DOHH2 (cell line): ENCODE results near the gene SLMAP.

ENCODE experiments used
- H3F3A ChIP-seq: fragments of 200-600 bp; sonication (generic), shearing (Covaris generic); 2 replicates; pipeline ENCODE4 v1.6.0; 2016; ENCODE audit warnings: antibody characterized with exemption, mild to moderate bottlenecking; ENCODE audit not compliant: control insufficient read depth, insufficient read depth
- H3K27ac ChIP-seq: fragments of 200-600 bp; sonication (generic); 2 replicates; pipeline ENCODE4 v1.5.1; 2014; ENCODE audit warnings: low read depth, mild to moderate bottlenecking, low read length, moderate library complexity
- H3K27me3 ChIP-seq: fragments of 200-600 bp; sonication (generic); 2 replicates; pipeline ENCODE4 v1.6.1; 2014; ENCODE audit warnings: mild to moderate bottlenecking, low read length, mixed read lengths; ENCODE audit not compliant: control insufficient read depth
- H3K36me3 ChIP-seq: fragments of 200-600 bp; sonication (generic); 2 replicates; pipeline ENCODE4 v1.6.1; 2014; ENCODE audit warnings: mild to moderate bottlenecking, low read length, moderate library complexity, mixed read lengths; ENCODE audit not compliant: control insufficient read depth
- H3K4me1 ChIP-seq: fragments of 200-600 bp; sonication (generic); 2 replicates; pipeline ENCODE4 v1.6.1; 2014; ENCODE audit warnings: mild to moderate bottlenecking, low read length, mixed read lengths; ENCODE audit not compliant: control insufficient read depth
- H3K4me2 ChIP-seq: fragments of 200-600 bp; sonication (generic); 2 replicates; pipeline ENCODE4 v1.6.0; 2014; ENCODE audit warnings: mild to moderate bottlenecking, low read length, moderate library complexity
- H3K4me3 ChIP-seq: fragments of 200-600 bp; sonication (generic); 2 replicates; pipeline ENCODE4 v1.5.1; 2014; ENCODE audit warnings: mild to moderate bottlenecking, low read length, mixed read lengths
- H3K79me2 ChIP-seq: fragments of 200-600 bp; sonication (generic); 2 replicates; pipeline ENCODE4 v1.6.1; 2014; ENCODE audit warnings: mild to moderate bottlenecking, low read length, mixed read lengths; ENCODE audit not compliant: control insufficient read depth
- H3K9me2 ChIP-seq: fragments of 200-600 bp; sonication (generic); replicated peaks from 2 replicates; pipeline ENCODE4 v1.6.1; 2014; ENCODE audit warnings: mild to moderate bottlenecking, low read length, mixed read lengths; ENCODE audit not compliant: control insufficient read depth
- H3K9me3 ChIP-seq: fragments of 200-600 bp; sonication (generic); 2 replicates; pipeline ENCODE4 v1.6.1; 2014; ENCODE audit warnings: antibody characterized with exemption, low read length, mixed read lengths; ENCODE audit not compliant: control insufficient read depth, insufficient read depth
- H4K20me1 ChIP-seq: fragments of 200-600 bp; sonication (generic); 2 replicates; pipeline ENCODE4 v1.6.0; 2014; ENCODE audit warnings: low read depth, mild to moderate bottlenecking, antibody characterized with exemption, low read length, moderate library complexity; ENCODE audit not compliant: control insufficient read depth, insufficient read depth
- CTCF ChIP-seq: fragments of 200-600 bp; sonication (generic); IDR thresholded peaks from one replicate; pipeline ENCODE4 v1.5.1; 2014; ENCODE audit warnings: antibody characterized with exemption, mild to moderate bottlenecking, low read depth, low read length; ENCODE audit not compliant: poor library complexity, severe bottlenecking
- EZH2phosphoT487 ChIP-seq: fragments of 200-600 bp; sonication (generic); IDR thresholded peaks from 2 replicates; pipeline ENCODE4 v1.6.1; 2017; ENCODE audit warnings: borderline replicate concordance, mild to moderate bottlenecking, antibody characterized with exemption, low read length, moderate library complexity, mixed read lengths

SLMAP gene

DNA sequence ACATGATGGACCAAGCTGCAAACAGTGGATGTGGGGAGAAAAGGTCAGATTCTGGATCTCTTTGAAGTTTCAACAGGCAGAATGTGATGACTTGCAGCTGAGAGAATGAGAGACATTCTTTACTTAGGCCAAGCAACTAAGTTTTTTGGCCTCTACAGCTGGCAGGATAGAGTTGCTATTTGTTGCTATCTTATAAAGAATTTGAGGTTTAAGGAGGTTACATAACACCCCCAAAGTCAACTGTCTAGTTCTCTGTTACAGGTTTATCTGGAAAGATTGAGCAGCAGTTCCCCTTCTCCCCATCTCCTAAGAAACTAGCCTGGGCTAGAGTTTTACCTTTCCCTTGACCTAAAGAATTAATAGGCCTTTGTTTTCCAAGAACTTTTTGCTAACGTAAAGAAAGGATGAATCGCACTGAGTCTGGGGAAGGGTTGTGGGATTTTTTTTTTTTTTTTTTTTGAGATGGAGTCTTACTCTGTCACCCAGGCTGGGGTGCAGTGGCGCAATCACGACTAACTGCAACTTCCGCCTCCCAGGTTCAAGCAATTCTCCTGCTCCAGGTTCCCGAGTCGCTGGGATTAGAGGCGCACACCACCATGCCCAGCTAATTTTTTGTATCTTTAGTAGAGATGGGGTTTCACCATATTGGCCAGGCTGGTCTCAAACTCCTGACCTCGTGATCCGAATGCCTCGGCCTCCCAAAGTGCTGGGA lies 26.6 kb upstream of the SLMAP start:
- Histone ChIP-seq H3K79me2 (no peaks in the 10 kb centered on the region), H3K27me3 (peaks cover 3% of the 10 kb centered on the region; the same call in 1 of the 2 replicates), H3K9me2 (no peaks in the 10 kb centered on the region), H3K4me3 (no peak overlapping the region), H3K4me2 (no peak overlapping the region), H3F3A (no peaks in the 10 kb centered on the region), H3K36me3 (no peaks in the 10 kb centered on the region), H4K20me1 (no peaks in the 10 kb centered on the region), H3K9me3 (no peaks in the 10 kb centered on the region), H3K4me1 (no peaks in the 10 kb centered on the region), H3K27ac (no peak overlapping the region)
- TF ChIP-seq CTCF (no peak), EZH2phosphoT487 (no peak)

GRCh38 chr3:57730682-57731081 lies 25.4 kb upstream of the SLMAP start:
- no peaks in the 10 kb centered on the region for H4K20me1 ChIP-seq
- no peak overlapping the region for H3K4me2 ChIP-seq
- H3K36me3 ChIP-seq = no peaks in the 10 kb centered on the region
- no peaks in the 10 kb centered on the region for H3K4me1 ChIP-seq
- no peak overlapping the region for H3K27ac ChIP-seq
- H3K4me3 ChIP-seq = no peak overlapping the region
- no peaks in the 10 kb centered on the region for H3K9me2 ChIP-seq
- no peaks in the 10 kb centered on the region for H3F3A ChIP-seq
- no peaks in the 10 kb centered on the region for H3K79me2 ChIP-seq
- H3K27me3 ChIP-seq = peaks cover 2% of the 10 kb centered on the region; the same call in 1 of the 2 replicates
- TF ChIP-seq EZH2phosphoT487 (no peak), CTCF (no peak)
- H3K9me3 ChIP-seq = no peaks in the 10 kb centered on the region

GRCh38 chr3:57731311-57731710 lies 24.8 kb upstream of the SLMAP start:
- no peaks in the 10 kb centered on the region for H3F3A ChIP-seq
- H3K36me3 ChIP-seq = no peaks in the 10 kb centered on the region
- no peaks in the 10 kb centered on the region for H3K4me1 ChIP-seq
- no peaks in the 10 kb centered on the region for H4K20me1 ChIP-seq
- TF ChIP-seq CTCF (no peak), EZH2phosphoT487 (no peak)
- H3K27me3 ChIP-seq = no peaks in the 10 kb centered on the region
- H3K9me2 ChIP-seq = no peaks in the 10 kb centered on the region
- H3K9me3 ChIP-seq = no peaks in the 10 kb centered on the region
- H3K4me3 ChIP-seq = no peak overlapping the region
- no peak overlapping the region for H3K4me2 ChIP-seq
- no peaks in the 10 kb centered on the region for H3K79me2 ChIP-seq
- H3K27ac ChIP-seq = no peak overlapping the region
